Mesenchymal stem cell (in vitro differentiated cells and primary cell): ENCODE measurements around the gene LRRC28.
A peak's percentile ranks its signal among the peaks of the same experiment; 100 is the strongest.

Source experiments
- DNase-seq: peaks from one replicate; pipeline ENCODE4 v3.0.0-alpha.2; 2013
- H2AFZ ChIP-seq: one replicate; pipeline ENCODE4 v1.6.1; 2013; ENCODE audit warnings: low read depth, mild to moderate bottlenecking, control low read depth, inconsistent platforms, low read length, moderate library complexity
- H2AK5ac ChIP-seq: 2 replicates; pipeline ENCODE4 v1.6.1; 2013; ENCODE audit warnings: low read length, moderate library complexity, mild to moderate bottlenecking, inconsistent platforms; ENCODE audit not compliant: severe bottlenecking
- H2BK120ac ChIP-seq: one replicate; pipeline ENCODE4 v1.6.1; 2013; ENCODE audit warnings: low read depth, mild to moderate bottlenecking, inconsistent platforms, low read length, moderate library complexity
- H2BK12ac ChIP-seq, 2 experiments: one replicate each; pipeline ENCODE4 v1.6.1; 2013; ENCODE audit warnings: inconsistent platforms in 2 of 2, low read length in 2 of 2, mild to moderate bottlenecking in 2 of 2, moderate library complexity in 2 of 2, control low read depth in 1 of 2
- H2BK15ac ChIP-seq: one replicate; pipeline ENCODE4 v1.6.1; 2013; ENCODE audit warnings: mild to moderate bottlenecking, low read depth, inconsistent platforms; ENCODE audit not compliant: poor library complexity, severe bottlenecking
- H2BK5ac ChIP-seq: 2 replicates; pipeline ENCODE4 v1.6.1; 2013; ENCODE audit warnings: low read depth, mild to moderate bottlenecking, low read length, control low read depth, inconsistent platforms; ENCODE audit not compliant: poor library complexity, severe bottlenecking
- H3K14ac ChIP-seq, 2 experiments: one replicate each; pipeline ENCODE4 v1.6.1; 2013; ENCODE audit warnings: inconsistent platforms in 2 of 2, low read length in 2 of 2, control low read depth in 1 of 2, mild to moderate bottlenecking in 1 of 2, moderate library complexity in 1 of 2
- H3K18ac ChIP-seq, 2 experiments: one replicate each; pipeline ENCODE4 v1.6.1; 2013; ENCODE audit warnings: inconsistent platforms in 2 of 2, low read length in 2 of 2, control low read depth in 1 of 2, low read depth in 1 of 2, mild to moderate bottlenecking in 1 of 2
- H3K23ac ChIP-seq, 2 experiments: one replicate each; pipeline ENCODE4 v1.6.1; 2013; ENCODE audit warnings: inconsistent platforms in 2 of 2, low read length in 2 of 2, mild to moderate bottlenecking in 2 of 2, moderate library complexity in 2 of 2, control low read depth in 1 of 2
- H3K27ac ChIP-seq: 2 replicates; pipeline ENCODE4 v1.5.1; 2013; ENCODE audit warnings: mild to moderate bottlenecking, moderate library complexity, low read length, control low read depth, inconsistent platforms; ENCODE audit not compliant: poor library complexity, severe bottlenecking
- H3K27me3 ChIP-seq, 2 experiments: 2 replicates each; pipeline versions ENCODE4 v1.6.1 to v1.7.0; 2013; ENCODE audit warnings: low read length in 2 of 2, mild to moderate bottlenecking in 2 of 2, moderate library complexity in 2 of 2, control low read depth in 1 of 2, inconsistent platforms in 1 of 2; ENCODE audit not compliant: control insufficient read depth in 1 of 2, insufficient read depth in 1 of 2
- H3K36me3 ChIP-seq, 2 experiments: 2 replicates each; pipeline versions ENCODE4 v1.6.1 to v1.7.0; 2013; ENCODE audit warnings: low read length in 2 of 2, control low read depth in 1 of 2, inconsistent platforms in 1 of 2, low read depth in 1 of 2, mild to moderate bottlenecking in 1 of 2; ENCODE audit not compliant: insufficient read depth in 2 of 2, control insufficient read depth in 1 of 2
- H3K4ac ChIP-seq, 2 experiments: one replicate each; pipeline ENCODE4 v1.6.1; 2013; ENCODE audit warnings: inconsistent platforms in 2 of 2, low read length in 2 of 2, mild to moderate bottlenecking in 2 of 2, moderate library complexity in 2 of 2, control low read depth in 1 of 2, low read depth in 1 of 2
- H3K4me1 ChIP-seq: 2 replicates; pipeline ENCODE4 v1.6.1; 2013; ENCODE audit warnings: low read depth, low read length, control low read depth; ENCODE audit not compliant: control insufficient read depth, insufficient read depth
- H3K4me2 ChIP-seq: 2 replicates; pipeline ENCODE4 v1.6.1; 2013; ENCODE audit warnings: low read length, mild to moderate bottlenecking, inconsistent platforms; ENCODE audit not compliant: poor library complexity, severe bottlenecking
- H3K4me3 ChIP-seq, 2 experiments: 2 replicates each; pipeline versions ENCODE4 v1.5.1 to v1.7.0; 2013; ENCODE audit warnings: low read length in 2 of 2, mild to moderate bottlenecking in 2 of 2, control low read depth in 1 of 2, low read depth in 1 of 2; ENCODE audit not compliant: insufficient read depth in 1 of 2
- H3K79me1 ChIP-seq: replicated peaks from 2 replicates; pipeline ENCODE4 v1.6.1; 2013; ENCODE audit warnings: mild to moderate bottlenecking, control low read depth, low read length, inconsistent platforms; ENCODE audit not compliant: poor library complexity, severe bottlenecking
- H3K9ac ChIP-seq: 2 replicates; pipeline ENCODE4 v1.7.0; 2013; ENCODE audit warnings: mild to moderate bottlenecking, low read length, moderate library complexity
- H3K9me3 ChIP-seq: 2 replicates; pipeline ENCODE4 v1.7.0; 2013; ENCODE audit warnings: mild to moderate bottlenecking, low read length; ENCODE audit not compliant: control insufficient read depth
- H4K8ac ChIP-seq: one replicate; pipeline ENCODE4 v1.6.1; 2013; ENCODE audit warnings: inconsistent platforms, mild to moderate bottlenecking, low read length, moderate library complexity
- H4K91ac ChIP-seq: one replicate; pipeline ENCODE4 v1.6.1; 2013; ENCODE audit warnings: mild to moderate bottlenecking, low read length, inconsistent platforms
- WGBS: methylation state at CpG from one replicate; pipeline ENCODE4 v1.1.7; 2013; ENCODE audit warnings: mixed read lengths; 5-methylcytosine and 5-hydroxymethylcytosine counted together

Gene LRRC28

DNA sequence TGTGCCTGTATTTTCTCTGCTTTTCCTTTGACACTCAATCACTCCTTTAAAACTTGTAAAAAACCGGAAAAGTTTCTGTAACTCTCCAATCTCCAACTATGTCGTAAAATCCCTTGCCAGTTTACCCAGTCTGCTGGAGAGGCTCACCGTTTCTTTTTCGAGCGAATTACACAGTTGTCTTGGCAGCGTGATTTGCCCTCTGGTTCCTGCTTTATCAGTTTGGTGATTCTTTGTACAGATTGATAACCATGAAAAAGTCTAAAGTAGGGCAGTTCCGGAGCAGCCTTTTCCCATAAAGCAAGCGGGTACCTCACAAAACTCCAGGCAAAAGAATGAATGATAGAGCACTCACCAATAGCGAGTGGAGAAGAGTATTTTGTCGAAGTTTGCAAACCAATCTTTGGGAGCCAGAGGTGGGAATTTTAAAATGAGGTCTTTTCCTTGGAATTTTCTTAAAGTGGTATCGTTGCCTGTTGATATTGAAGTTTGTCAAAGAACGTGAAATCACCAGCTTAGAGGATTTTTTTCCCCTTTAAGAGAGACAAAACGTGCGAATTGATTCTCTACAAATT lies 1.9 kb upstream of the LRRC28 start, which contains the start of gene TTC23:
TSS of gene TTC23 (minus strand) at position 312 of the 572 bp plus-strand sequence. CDS start 20,869 bp downstream, outside the sequence.
- DNase-seq: peak; percentile 93
- Histone ChIP-seq H3K23ac (no peak within 1 kb of the TSS), H3K27me3 (no peaks in the 10 kb centered on the region), H3K18ac (peak within 1 kb of the TSS; percentile 73 to 92), H3K14ac (no peak within 1 kb of the TSS), H2BK120ac (no peak within 1 kb of the TSS), H2BK5ac (peak within 1 kb of the TSS; percentile 44), H4K91ac (no peak within 1 kb of the TSS), H2BK15ac (peak within 1 kb of the TSS; percentile 52), H3K9ac (peak within 1 kb of the TSS; percentile 96), H3K4ac (no peak within 1 kb of the TSS), H3K27ac (peak within 1 kb of the TSS; percentile 95), H3K79me1 (peaks cover 16% of the 10 kb centered on the region), H4K8ac (no peak within 1 kb of the TSS), H3K4me1 (peaks cover 5% of the 10 kb centered on the region), H2BK12ac (no peak within 1 kb of the TSS), H2AFZ (peak within 1 kb of the TSS; percentile 60), H3K4me2 (peak within 1 kb of the TSS; percentile 74), H2AK5ac (no peak within 1 kb of the TSS), H3K36me3 (peaks cover 0 to 7% of the 10 kb centered on the region in 2 experiments), H3K9me3 (no peaks in the 10 kb centered on the region), H3K4me3 (peak within 1 kb of the TSS; percentile 53 to 94)
- WGBS: 0% methylated on average over 12 of the region's 14 CpGs

GRCh38 chr15:99250001-99250400 lies 1.3 kb upstream of the LRRC28 start:
- peak overlapping the region; percentile 96 for H3K9ac ChIP-seq
- H3K4me1 ChIP-seq: peaks cover 5% of the 10 kb centered on the region
- no peak overlapping the region for H3K14ac ChIP-seq
- WGBS: 69% methylated on average over 1 of the region's 4 CpGs
- H2BK5ac ChIP-seq: no peak overlapping the region
- H3K4me2 ChIP-seq: no peak overlapping the region
- peak overlapping the region in 1 of 2 experiments; percentile 94 for H3K4me3 ChIP-seq
- H2BK120ac ChIP-seq: no peak overlapping the region
- no peak overlapping the region for H3K27ac ChIP-seq
- no peak overlapping the region for H3K4ac ChIP-seq
- H3K23ac ChIP-seq: no peak overlapping the region
- no peak overlapping the region for H2BK12ac ChIP-seq
- H2AFZ ChIP-seq: no peak overlapping the region
- peaks cover 0 to under 1% of the 10 kb centered on the region in 2 experiments for H3K36me3 ChIP-seq
- no peaks in the 10 kb centered on the region for H3K9me3 ChIP-seq
- H3K79me1 ChIP-seq: peaks cover 17% of the 10 kb centered on the region
- H2AK5ac ChIP-seq: no peak overlapping the region
- no peak overlapping the region for H3K18ac ChIP-seq
- no peaks in the 10 kb centered on the region for H3K27me3 ChIP-seq
- DNase-seq: no peak
- H4K8ac ChIP-seq: no peak overlapping the region
- H2BK15ac ChIP-seq: no peak overlapping the region
- no peak overlapping the region for H4K91ac ChIP-seq

DNA sequence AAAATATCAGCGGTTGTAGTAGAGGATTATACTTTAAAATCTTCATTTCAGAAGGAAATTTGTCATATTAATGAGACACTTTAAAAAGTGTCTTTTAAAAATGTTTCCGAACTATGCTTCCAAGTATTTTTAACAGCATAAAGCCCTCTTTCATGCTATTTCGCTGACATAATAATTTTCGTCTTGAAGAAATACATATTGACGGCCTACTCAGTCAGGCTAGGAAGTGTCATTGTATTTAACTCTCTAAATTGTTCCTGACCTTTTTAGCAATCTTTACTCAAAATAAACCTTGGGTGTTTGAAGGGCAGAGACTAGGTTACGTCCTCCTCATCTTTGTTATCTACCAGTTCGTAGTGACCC lies 806 bp upstream of the LRRC28 start:
- Histone ChIP-seq H3K4ac (peak overlapping the region; percentile 24 to 54), H2AFZ (peak overlapping the region; percentile 2), H2BK120ac (no peak overlapping the region), H4K91ac (no peak overlapping the region), H4K8ac (peak overlapping the region; percentile 89), H2AK5ac (peak overlapping the region; percentile 19), H2BK15ac (no peak overlapping the region), H3K27ac (peak overlapping the region; percentile 93), H2BK12ac (no peak overlapping the region), H3K9me3 (no peaks in the 10 kb centered on the region), H3K23ac (no peak overlapping the region), H3K4me3 (peak overlapping the region in 1 of 2 experiments; percentile 94), H3K36me3 (no peaks in the 10 kb centered on the region), H3K14ac (no peak overlapping the region), H3K27me3 (no peaks in the 10 kb centered on the region), H3K79me1 (peaks cover 19% of the 10 kb centered on the region), H3K4me1 (peaks cover 5% of the 10 kb centered on the region), H2BK5ac (no peak overlapping the region), H3K9ac (peak overlapping the region; percentile 96), H3K4me2 (peak overlapping the region; percentile 73), H3K18ac (peak overlapping the region; percentile 75 to 94)
- DNase-seq: no peak
- 17% methylated on average over 6 of the region's 7 CpGs for WGBS

DNA sequence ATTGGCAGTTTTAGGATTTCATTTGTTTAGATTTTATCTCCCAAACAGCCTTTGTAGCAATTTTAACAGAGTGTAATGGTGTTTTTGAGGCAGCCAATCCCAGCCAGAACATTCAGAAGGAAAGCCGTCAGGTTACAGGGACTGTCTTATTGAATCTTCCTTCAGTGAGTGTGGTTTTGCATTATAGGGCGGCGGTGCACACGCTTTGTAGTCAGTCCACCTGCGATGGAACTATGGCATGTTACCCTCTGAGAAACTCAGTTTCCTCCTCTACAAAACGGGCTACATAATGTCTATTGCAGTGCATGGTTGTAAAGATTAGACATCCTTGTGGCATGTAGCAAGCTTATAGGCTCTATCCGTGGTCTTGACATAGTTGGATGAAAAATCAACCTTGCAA lies 1.0 kb downstream of the LRRC28 start:
- Histone ChIP-seq H3K4me3 (peak overlapping the region in 1 of 2 experiments; percentile 82), H3K9me3 (no peaks in the 10 kb centered on the region)
- WGBS: 83% methylated on average over 6 of the region's 7 CpGs

More for the DNA sequence above, 1.0 kb downstream of the LRRC28 start:
- H2AFZ ChIP-seq: no peak overlapping the region
- no peak overlapping the region for H2BK120ac ChIP-seq
- H3K18ac ChIP-seq: no peak overlapping the region
- H2AK5ac ChIP-seq: no peak overlapping the region
- peaks cover 5% of the 10 kb centered on the region for H3K4me1 ChIP-seq
- no peak overlapping the region for H3K4ac ChIP-seq
- no peak overlapping the region for H3K27ac ChIP-seq
- no peak overlapping the region for H2BK15ac ChIP-seq
- H3K4me2 ChIP-seq: peak overlapping the region; percentile 10
- no peak overlapping the region for H2BK5ac ChIP-seq
- H3K79me1 ChIP-seq: peaks cover 17% of the 10 kb centered on the region
- H3K27me3 ChIP-seq: no peaks in the 10 kb centered on the region
- no peak overlapping the region for H3K23ac ChIP-seq
- H3K36me3 ChIP-seq: peaks cover under 1 to 15% of the 10 kb centered on the region in 2 experiments
- DNase-seq: no peak
- H3K9ac ChIP-seq: peak overlapping the region; percentile 89
- peak overlapping the region; percentile 36 for H4K8ac ChIP-seq
- H2BK12ac ChIP-seq: no peak overlapping the region
- peak overlapping the region in 1 of 2 experiments; percentile 75 for H3K14ac ChIP-seq
- no peak overlapping the region for H4K91ac ChIP-seq
